CD4-positive, alpha-beta T cell treated with Interleukin-21 for 1 hour (primary cell): Measurements from ENCODE around the gene NWD2.
A peak's percentile ranks its signal among the peaks of the same experiment; 100 is the strongest.

ENCODE experiments used
- DNase-seq: peaks from one replicate; pipeline ENCODE4 v3.0.0-alpha.2; 2020

Gene NWD2

DNA sequence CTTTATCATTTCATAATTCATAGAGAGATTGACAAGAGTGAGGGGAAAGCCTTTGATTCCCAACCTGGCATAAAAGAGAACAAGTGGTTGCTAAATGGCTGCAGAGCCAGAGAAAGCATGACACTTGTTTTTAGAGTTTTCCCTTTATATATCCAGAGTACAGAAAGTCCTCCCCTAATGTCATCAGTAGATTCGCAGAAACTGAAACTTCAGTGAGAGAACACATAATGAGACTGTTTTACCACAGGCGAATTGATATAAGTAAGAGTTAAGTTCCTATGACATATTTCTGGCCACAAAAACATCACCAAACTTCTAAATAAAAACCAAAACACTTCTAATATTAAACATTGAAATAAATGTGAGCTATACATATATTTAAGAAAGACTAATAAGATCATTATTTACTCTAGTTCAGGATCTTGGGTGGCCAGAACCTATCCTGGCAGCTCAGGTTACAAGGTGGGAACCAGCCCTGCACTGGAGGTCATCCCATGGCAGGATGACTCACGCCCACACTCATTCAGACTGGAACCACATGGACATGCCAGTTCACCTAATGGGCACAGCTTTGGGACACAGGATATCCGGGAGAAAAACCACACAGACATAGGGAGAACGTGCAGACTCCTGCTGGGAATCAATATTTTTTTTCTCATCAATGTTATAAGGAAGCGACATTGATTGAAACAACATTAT lies 35.5 kb downstream of the NWD2 start:
- DNase-seq: no peak

DNA sequence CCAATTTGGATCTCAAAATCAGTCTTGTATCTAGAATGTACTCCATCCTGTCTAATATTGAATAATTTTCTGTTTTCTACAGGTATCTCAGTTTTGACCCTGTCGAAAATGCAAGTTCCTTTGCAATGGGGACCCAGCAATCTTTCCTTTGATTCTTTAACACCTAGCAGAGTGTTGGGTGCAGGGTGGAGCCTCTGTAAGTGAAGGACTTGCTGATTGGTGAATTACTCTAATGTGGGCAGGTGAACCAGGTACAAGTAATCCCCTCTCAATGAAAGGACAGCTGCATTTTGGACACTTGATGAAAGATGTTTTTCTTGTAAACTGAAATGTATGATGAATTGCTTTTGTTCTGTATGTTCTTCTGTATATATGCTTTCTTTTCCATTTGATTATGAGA lies 54.9 kb downstream of the NWD2 start:
- no peak for DNase-seq

DNA sequence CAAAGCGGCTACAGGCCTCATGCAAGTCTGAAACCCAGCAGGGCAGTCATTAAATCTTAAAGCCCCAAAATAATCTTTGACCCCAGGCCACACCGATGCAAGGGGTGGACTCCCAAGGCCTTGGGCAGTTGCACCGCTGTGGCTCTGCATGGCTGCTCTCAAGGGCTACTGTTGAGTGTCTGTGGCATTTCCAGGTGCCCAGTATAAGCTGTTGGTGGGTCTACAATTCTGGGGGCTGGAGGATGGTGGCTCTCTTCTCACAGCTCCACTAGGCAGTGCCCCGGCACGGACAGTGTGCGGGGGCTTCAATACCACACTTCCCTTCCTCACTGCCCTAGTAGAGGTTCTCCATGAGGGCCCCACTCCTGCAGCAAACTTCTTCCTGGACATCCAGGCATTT lies 60.1 kb downstream of the NWD2 start:
- DNase-seq: no peak

DNA sequence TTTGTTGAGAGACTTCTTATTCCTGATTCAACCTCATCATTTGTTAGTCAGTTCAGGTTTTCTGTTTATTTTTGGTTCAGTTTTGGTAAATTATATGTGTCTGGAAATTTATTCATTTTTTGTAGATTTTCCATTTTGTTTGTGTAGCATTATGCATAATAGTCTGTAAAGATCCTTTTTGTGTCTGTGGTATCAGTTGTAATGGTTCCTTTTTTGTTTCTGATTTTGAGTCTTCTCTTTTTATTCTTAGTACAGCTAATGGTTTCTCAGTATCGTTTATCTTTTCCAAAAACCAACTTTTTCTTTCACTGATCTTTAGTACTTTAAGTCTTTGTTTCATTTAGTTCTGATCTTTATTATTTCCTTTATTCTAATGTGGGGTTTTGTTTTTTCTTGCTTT lies 61.4 kb downstream of the NWD2 start:
- DNase-seq: no peak

DNA sequence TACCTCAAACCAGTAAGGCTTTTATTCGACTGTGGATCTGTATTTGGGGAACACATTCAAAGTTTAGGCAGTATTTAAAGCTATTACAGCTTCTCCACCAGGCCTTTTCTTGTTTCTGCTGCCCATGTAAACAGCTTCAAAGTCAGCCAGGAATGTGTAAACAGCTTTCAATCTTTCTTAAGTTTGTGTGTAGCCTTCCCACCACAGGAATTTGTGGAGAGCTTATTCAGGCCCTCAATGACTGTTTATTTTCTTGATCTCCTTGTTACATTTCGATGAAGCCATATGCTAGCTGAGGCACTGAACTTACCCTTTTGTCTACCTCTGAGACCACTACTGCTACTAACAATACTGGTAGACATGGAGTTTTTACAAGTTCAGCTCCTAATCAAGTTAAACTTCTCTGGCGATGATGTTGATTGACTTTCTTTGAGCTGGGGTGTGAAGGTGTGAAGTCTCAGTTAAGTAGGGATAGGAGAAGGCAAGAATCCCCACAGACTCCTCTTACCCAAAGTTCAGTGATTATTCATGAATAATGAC lies 72.6 kb downstream of the NWD2 start:
- DNase-seq: no peak

GRCh38 chr4:37320513-37321235 lies 76.1 kb downstream of the NWD2 start:
- no peak for DNase-seq

DNA sequence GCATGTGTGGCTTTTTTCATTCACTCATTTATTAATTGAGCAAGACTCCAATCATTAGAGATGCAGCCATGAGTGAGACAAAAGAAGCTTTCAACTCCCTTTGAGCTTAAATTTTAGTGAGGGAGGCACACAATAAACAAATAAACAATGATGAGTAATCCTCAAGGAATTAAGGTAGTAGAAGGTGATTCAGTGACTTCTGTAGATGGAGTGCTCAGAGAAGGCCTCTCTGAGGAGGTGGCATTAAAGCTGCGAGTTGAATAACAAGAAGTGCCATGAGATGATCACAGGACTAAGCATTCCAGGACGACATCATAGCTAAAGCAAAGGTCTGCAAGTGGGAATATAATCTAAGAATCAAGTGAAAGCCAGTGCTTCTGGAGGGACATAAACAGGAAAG lies 77.6 kb downstream of the NWD2 start:
- no peak for DNase-seq

- DNase-seq: no peak
Measured at GRCh38 chr4:37324546-37324945, 80.0 kb downstream of the NWD2 start.

DNA sequence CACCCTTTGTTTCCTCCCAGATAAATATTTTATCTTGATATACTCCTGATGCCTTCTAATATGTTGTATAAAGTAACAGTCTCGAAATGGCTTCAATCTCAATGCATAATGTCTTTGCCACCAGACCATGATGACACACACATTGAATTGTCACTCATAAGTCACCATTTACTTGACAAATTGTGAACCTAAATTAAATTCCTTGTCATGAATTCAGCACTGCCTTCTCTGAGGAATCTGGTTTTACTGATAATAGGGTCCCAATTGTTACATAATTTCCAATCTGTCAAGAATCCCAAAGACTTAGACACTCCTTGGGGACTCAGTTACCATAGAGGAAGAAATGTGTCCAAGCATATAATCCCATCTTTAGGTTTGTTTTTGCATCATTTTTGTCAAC lies 82.3 kb downstream of the NWD2 start:
- DNase-seq: no peak

- DNase-seq: no peak
Measured at GRCh38 chr4:37338972-37339371, 94.4 kb downstream of the NWD2 start.

DNA sequence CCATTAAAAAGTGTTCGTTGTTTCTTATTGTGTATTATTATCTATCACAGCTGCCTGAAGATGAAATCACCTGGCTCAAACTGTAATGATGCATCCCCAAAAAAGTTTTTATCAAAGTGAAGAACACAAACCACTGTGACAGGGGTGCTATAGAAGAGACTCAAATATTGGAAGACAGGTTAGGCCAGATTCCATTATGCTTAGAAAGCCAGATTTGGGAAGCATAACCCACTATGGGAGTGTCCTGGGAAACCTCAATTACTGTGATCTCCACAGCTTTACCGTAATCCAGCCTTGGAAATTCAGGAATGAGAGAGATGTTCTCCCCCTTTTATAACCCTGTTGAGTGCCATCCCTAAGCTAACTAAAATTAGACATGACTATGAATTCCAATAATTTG lies 114.2 kb downstream of the NWD2 start:
- no peak for DNase-seq

GRCh38 chr4:37359261-37359660 lies 114.7 kb downstream of the NWD2 start:
- DNase-seq: no peak

DNA sequence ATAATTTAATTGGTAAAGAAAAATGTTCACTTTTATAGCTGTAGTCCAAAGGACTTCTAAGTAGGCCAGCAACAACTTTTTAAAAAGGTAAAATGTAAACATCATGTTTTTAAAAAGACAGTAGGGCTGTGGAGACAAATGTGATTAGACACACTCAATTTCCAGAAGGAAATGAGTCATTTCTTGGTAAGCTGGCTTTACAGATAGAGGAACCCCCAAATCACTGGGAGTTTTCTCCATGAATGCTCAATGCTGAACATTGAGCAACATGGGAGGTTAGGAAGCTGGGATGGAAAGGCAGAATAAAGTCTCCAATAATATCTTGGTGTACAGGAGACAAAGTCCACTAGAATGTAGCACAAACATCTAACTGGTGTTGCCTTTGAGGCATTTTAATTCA lies 121.3 kb downstream of the NWD2 start:
- no peak for DNase-seq

DNA sequence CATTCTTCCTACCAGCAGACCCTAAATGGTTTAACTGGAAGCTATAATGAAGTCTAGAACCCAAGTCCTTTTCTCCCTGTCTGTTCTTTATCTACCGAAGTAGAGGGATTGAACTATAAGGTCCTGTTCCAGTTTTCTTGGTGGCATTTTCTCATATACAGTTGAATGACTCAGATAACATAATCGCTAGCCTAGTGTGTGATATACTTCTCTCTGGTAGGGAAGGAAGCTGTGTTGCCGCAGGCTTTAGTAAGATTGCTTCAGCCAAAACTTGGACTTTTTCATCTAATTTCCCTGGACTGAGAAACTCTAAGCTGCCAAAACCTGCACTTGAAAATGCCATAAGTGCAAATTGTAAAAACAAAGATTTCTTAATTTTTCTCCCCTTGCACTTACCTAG lies 123.4 kb downstream of the NWD2 start:
- no peak for DNase-seq

DNA sequence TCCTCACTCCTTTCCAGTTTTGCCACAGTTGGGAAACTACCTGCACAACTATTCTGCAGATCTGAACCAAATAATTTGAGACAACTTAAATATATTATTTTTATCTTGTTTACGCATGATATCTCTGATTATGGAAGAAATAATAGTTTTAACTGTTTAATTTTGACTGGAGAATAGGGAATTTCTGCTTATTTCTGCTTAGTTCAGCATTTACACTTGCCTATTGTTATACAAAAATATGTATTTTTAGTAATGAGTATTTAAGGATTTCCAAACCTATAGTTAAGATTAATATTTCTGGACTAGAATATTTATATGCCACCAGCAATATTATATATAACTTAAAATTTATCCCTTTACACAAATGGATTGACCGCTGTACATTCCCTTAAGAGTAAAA lies 125.5 kb downstream of the NWD2 start:
- no peak for DNase-seq

- DNase-seq: no peak
Measured at GRCh38 chr4:37381040-37381668, 136.6 kb downstream of the NWD2 start.

DNA sequence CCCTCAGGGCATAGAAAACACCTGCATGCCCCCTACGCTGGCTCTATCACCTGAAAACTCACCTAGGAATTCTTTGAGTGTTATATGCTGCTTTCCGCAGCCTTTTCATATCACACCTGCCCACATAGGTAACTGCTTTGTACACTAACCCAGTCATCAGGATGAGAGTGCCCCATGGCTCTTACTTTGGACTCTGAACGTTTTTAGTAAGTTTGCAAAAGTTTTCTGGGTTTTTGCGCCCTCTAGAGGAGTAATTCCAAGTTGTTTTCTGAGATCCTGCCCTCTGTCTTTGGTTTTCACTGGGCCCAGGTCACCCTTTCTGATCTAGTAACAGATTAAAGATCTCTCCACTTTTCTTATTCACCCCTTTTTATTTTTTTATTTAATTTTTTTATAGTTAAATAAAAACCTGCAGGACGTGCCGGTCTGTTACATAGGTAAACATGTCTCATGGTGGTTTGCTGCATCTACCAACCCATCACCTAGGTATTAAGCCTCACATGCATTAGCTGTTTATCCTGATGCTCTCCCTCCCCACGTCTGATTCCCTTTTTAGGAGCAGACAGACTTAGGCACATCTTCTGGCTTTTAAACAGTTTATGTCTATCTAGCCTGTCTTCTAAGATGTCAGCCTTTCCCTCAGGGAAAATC lies 139.2 kb downstream of the NWD2 start:
- peak; percentile 23 for DNase-seq

- no peak for DNase-seq
Measured at GRCh38 chr4:37385424-37385823, 140.9 kb downstream of the NWD2 start.

DNA sequence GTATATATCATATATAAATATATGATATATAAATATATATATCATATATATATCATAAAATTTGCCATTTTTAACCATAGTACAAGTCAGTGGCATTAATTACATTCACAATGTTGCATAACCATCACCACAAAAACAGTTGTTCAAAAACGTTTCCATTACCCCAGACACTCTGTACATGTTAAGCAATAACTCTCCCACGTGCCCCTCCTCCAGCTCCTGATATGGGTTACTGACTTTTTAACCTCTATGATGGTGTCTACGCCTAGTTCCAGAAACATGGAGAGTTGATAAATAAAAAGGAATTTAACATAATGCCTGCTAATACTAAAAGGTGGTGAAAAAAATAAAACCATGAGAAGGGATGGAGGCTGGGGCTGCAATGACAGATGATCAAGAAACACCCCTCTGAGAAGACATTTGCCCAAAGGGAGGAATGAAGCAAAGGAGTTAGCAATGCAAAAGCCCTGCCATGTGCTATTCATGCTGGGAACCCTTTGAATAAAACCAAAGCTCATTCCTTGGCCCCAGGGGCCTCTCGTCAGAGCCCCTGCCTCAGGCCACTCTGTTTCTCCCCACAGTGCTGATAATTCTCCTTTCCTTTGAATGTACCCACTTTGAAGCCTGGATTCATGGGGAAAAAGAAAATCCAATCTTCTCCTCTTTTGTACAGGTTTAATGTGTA lies 144.3 kb downstream of the NWD2 start:
- DNase-seq: no peak

DNA sequence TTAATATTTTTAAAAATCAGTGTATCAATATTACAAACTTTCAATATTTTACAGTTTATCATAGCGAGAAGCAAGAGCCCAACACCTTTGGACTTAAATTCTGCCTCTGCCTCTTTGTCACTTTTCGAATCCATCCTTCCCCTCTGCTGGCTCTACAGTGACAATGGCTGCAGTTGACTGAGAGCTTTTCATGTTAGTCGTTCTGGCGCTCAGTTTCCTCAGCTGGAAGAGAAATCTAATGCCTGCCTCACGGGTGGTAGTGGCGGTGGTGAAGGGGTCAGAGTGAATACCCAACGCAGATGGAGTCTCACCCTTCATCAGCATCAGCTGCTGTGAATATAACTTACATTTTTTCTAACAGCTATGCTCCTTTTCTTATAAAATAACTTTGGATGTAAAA lies 144.8 kb downstream of the NWD2 start:
- no peak for DNase-seq

DNA sequence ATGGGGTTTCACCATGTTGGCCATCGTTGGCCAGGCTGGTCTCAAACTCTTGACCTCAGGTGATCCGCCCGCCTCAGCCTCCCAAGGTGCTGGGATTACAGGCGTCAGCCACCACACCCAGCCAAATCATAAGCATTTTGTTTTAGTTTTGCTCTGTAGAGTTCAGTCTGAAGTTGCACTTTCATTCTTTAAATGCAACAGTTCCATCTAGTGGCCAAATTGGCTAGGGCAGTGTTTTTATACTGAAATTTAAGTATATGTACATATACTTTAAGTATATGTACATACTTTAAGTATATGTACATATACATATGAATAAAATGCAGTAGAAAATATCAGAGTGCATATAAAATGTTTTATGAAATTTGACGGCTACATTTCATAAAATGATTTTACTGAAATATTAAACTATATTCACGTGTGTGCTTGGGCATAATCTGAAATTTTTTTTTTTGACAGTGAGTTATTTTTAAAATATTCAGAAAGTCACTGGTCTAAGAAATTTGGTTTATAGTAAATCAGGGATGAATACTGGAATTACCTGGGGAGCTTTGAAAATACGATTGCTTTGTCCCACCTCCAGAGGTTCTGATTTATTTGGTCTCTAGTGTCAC lies 145.5 kb downstream of the NWD2 start:
- peak; percentile 43 for DNase-seq

GRCh38 chr4:37392521-37393255 lies 148.1 kb downstream of the NWD2 start:
- no peak for DNase-seq
